Mesenchymal stem cell (in vitro differentiated cells and primary cell): ENCODE results near the gene LENEP.

Experiments
- DNase-seq: peaks from one replicate; pipeline ENCODE4 v3.0.0-alpha.2; 2013
- H2AFZ ChIP-seq: one replicate; pipeline ENCODE4 v1.6.1; 2013; ENCODE audit warnings: low read depth, mild to moderate bottlenecking, control low read depth, inconsistent platforms, low read length, moderate library complexity
- H2AK5ac ChIP-seq: 2 replicates; pipeline ENCODE4 v1.6.1; 2013; ENCODE audit warnings: low read length, moderate library complexity, mild to moderate bottlenecking, inconsistent platforms; ENCODE audit not compliant: severe bottlenecking
- H2BK120ac ChIP-seq: one replicate; pipeline ENCODE4 v1.6.1; 2013; ENCODE audit warnings: low read depth, mild to moderate bottlenecking, inconsistent platforms, low read length, moderate library complexity
- H2BK12ac ChIP-seq, 2 experiments: one replicate each; pipeline ENCODE4 v1.6.1; 2013; ENCODE audit warnings: inconsistent platforms in 2 of 2, low read length in 2 of 2, mild to moderate bottlenecking in 2 of 2, moderate library complexity in 2 of 2, control low read depth in 1 of 2
- H2BK15ac ChIP-seq: one replicate; pipeline ENCODE4 v1.6.1; 2013; ENCODE audit warnings: mild to moderate bottlenecking, low read depth, inconsistent platforms; ENCODE audit not compliant: poor library complexity, severe bottlenecking
- H2BK5ac ChIP-seq: 2 replicates; pipeline ENCODE4 v1.6.1; 2013; ENCODE audit warnings: low read depth, mild to moderate bottlenecking, low read length, control low read depth, inconsistent platforms; ENCODE audit not compliant: poor library complexity, severe bottlenecking
- H3K14ac ChIP-seq, 2 experiments: one replicate each; pipeline ENCODE4 v1.6.1; 2013; ENCODE audit warnings: inconsistent platforms in 2 of 2, low read length in 2 of 2, control low read depth in 1 of 2, mild to moderate bottlenecking in 1 of 2, moderate library complexity in 1 of 2
- H3K18ac ChIP-seq, 2 experiments: one replicate each; pipeline ENCODE4 v1.6.1; 2013; ENCODE audit warnings: inconsistent platforms in 2 of 2, low read length in 2 of 2, control low read depth in 1 of 2, low read depth in 1 of 2, mild to moderate bottlenecking in 1 of 2
- H3K23ac ChIP-seq, 2 experiments: one replicate each; pipeline ENCODE4 v1.6.1; 2013; ENCODE audit warnings: inconsistent platforms in 2 of 2, low read length in 2 of 2, mild to moderate bottlenecking in 2 of 2, moderate library complexity in 2 of 2, control low read depth in 1 of 2
- H3K27ac ChIP-seq: 2 replicates; pipeline ENCODE4 v1.5.1; 2013; ENCODE audit warnings: mild to moderate bottlenecking, moderate library complexity, low read length, control low read depth, inconsistent platforms; ENCODE audit not compliant: poor library complexity, severe bottlenecking
- H3K27me3 ChIP-seq, 2 experiments: 2 replicates each; pipeline versions ENCODE4 v1.6.1 to v1.7.0; 2013; ENCODE audit warnings: low read length in 2 of 2, mild to moderate bottlenecking in 2 of 2, moderate library complexity in 2 of 2, control low read depth in 1 of 2, inconsistent platforms in 1 of 2; ENCODE audit not compliant: control insufficient read depth in 1 of 2, insufficient read depth in 1 of 2
- H3K36me3 ChIP-seq, 2 experiments: 2 replicates each; pipeline versions ENCODE4 v1.6.1 to v1.7.0; 2013; ENCODE audit warnings: low read length in 2 of 2, control low read depth in 1 of 2, inconsistent platforms in 1 of 2, low read depth in 1 of 2, mild to moderate bottlenecking in 1 of 2; ENCODE audit not compliant: insufficient read depth in 2 of 2, control insufficient read depth in 1 of 2
- H3K4ac ChIP-seq, 2 experiments: one replicate each; pipeline ENCODE4 v1.6.1; 2013; ENCODE audit warnings: inconsistent platforms in 2 of 2, low read length in 2 of 2, mild to moderate bottlenecking in 2 of 2, moderate library complexity in 2 of 2, control low read depth in 1 of 2, low read depth in 1 of 2
- H3K4me1 ChIP-seq: 2 replicates; pipeline ENCODE4 v1.6.1; 2013; ENCODE audit warnings: low read depth, low read length, control low read depth; ENCODE audit not compliant: control insufficient read depth, insufficient read depth
- H3K4me2 ChIP-seq: 2 replicates; pipeline ENCODE4 v1.6.1; 2013; ENCODE audit warnings: low read length, mild to moderate bottlenecking, inconsistent platforms; ENCODE audit not compliant: poor library complexity, severe bottlenecking
- H3K4me3 ChIP-seq, 2 experiments: 2 replicates each; pipeline versions ENCODE4 v1.5.1 to v1.7.0; 2013; ENCODE audit warnings: low read length in 2 of 2, mild to moderate bottlenecking in 2 of 2, control low read depth in 1 of 2, low read depth in 1 of 2; ENCODE audit not compliant: insufficient read depth in 1 of 2
- H3K79me1 ChIP-seq: replicated peaks from 2 replicates; pipeline ENCODE4 v1.6.1; 2013; ENCODE audit warnings: mild to moderate bottlenecking, control low read depth, low read length, inconsistent platforms; ENCODE audit not compliant: poor library complexity, severe bottlenecking
- H3K9ac ChIP-seq: 2 replicates; pipeline ENCODE4 v1.7.0; 2013; ENCODE audit warnings: mild to moderate bottlenecking, low read length, moderate library complexity
- H3K9me3 ChIP-seq: 2 replicates; pipeline ENCODE4 v1.7.0; 2013; ENCODE audit warnings: mild to moderate bottlenecking, low read length; ENCODE audit not compliant: control insufficient read depth
- H4K8ac ChIP-seq: one replicate; pipeline ENCODE4 v1.6.1; 2013; ENCODE audit warnings: inconsistent platforms, mild to moderate bottlenecking, low read length, moderate library complexity
- H4K91ac ChIP-seq: one replicate; pipeline ENCODE4 v1.6.1; 2013; ENCODE audit warnings: mild to moderate bottlenecking, low read length, inconsistent platforms
- WGBS: methylation state at CpG from one replicate; pipeline ENCODE4 v1.1.7; 2013; ENCODE audit warnings: mixed read lengths; 5-methylcytosine and 5-hydroxymethylcytosine counted together

The LENEP gene

GRCh38 chr1:154957091-154957657 lies 36.2 kb upstream of the LENEP start:
- 37% methylated on average over 6 of the region's 9 CpGs for whole genome bisulfite sequencing
- Histone ChIP-seq H3K23ac (no peak overlapping the region), H3K4me3 (peak overlapping the region in 1 of 2 experiments; percentile 90)

GRCh38 chr1:154958036-154958435 lies 35.4 kb upstream of the LENEP start:
- H3K79me1 ChIP-seq: peaks cover 39% of the 10 kb centered on the region
- no peak overlapping the region for H2BK5ac ChIP-seq
- H3K23ac ChIP-seq: no peak overlapping the region
- no peak overlapping the region for H4K8ac ChIP-seq
- no peaks in the 10 kb centered on the region for H3K9me3 ChIP-seq
- H3K4me1 ChIP-seq: peaks cover 28% of the 10 kb centered on the region
- H3K27ac ChIP-seq: no peak overlapping the region
- H3K9ac ChIP-seq: peak overlapping the region; percentile 97
- no peak overlapping the region for H3K4me2 ChIP-seq
- no peak overlapping the region for H3K18ac ChIP-seq
- no peak overlapping the region for H2AFZ ChIP-seq
- H3K36me3 ChIP-seq: peaks cover 23 to 26% of the 10 kb centered on the region in 2 experiments
- no peak overlapping the region for H2AK5ac ChIP-seq
- no peak overlapping the region for H3K14ac ChIP-seq
- WGBS: no CpG with 5 or more reads among the region's 2 CpGs
- H3K4ac ChIP-seq: no peak overlapping the region
- H3K4me3 ChIP-seq: no peak overlapping the region
- H2BK12ac ChIP-seq: no peak overlapping the region
- H4K91ac ChIP-seq: no peak overlapping the region
- no peaks in the 10 kb centered on the region for H3K27me3 ChIP-seq
- H2BK120ac ChIP-seq: no peak overlapping the region
- H2BK15ac ChIP-seq: no peak overlapping the region
- no peak for DNase-seq

More at GRCh38 chr1:154957091-154957657, 36.2 kb upstream of the LENEP start:
- Histone ChIP-seq H3K27ac (no peak overlapping the region), H3K9me3 (no peaks in the 10 kb centered on the region), H3K4ac (no peak overlapping the region), H3K36me3 (peaks cover 21 to 23% of the 10 kb centered on the region in 2 experiments), H3K14ac (no peak overlapping the region), H3K79me1 (peaks cover 48% of the 10 kb centered on the region), H2BK15ac (no peak overlapping the region), H3K4me2 (no peak overlapping the region), H2AK5ac (no peak overlapping the region), H4K91ac (no peak overlapping the region), H3K9ac (peak overlapping the region; percentile 97), H2BK5ac (no peak overlapping the region), H4K8ac (no peak overlapping the region), H2BK12ac (no peak overlapping the region), H3K18ac (no peak overlapping the region), H3K4me1 (peaks cover 27% of the 10 kb centered on the region), H2BK120ac (no peak overlapping the region), H2AFZ (no peak overlapping the region), H3K27me3 (no peaks in the 10 kb centered on the region)
- no peak for DNase-seq

GRCh38 chr1:154958681-154959425 lies 34.5 kb upstream of the LENEP start:
- no peak overlapping the region for H3K23ac ChIP-seq
- no peak for DNase-seq
- H3K4me3 ChIP-seq: no peak overlapping the region
- H2BK5ac ChIP-seq: no peak overlapping the region
- H3K36me3 ChIP-seq: peaks cover 31 to 34% of the 10 kb centered on the region in 2 experiments
- H4K91ac ChIP-seq: no peak overlapping the region
- no peak overlapping the region for H3K4me2 ChIP-seq
- H3K27ac ChIP-seq: no peak overlapping the region
- peak overlapping the region; percentile 8 for H3K9ac ChIP-seq
- no peaks in the 10 kb centered on the region for H3K27me3 ChIP-seq
- no peak overlapping the region for H3K18ac ChIP-seq
- H2BK120ac ChIP-seq: no peak overlapping the region
- H3K4me1 ChIP-seq: peaks cover 25% of the 10 kb centered on the region
- no peak overlapping the region for H3K14ac ChIP-seq
- H4K8ac ChIP-seq: no peak overlapping the region
- no peak overlapping the region for H2AK5ac ChIP-seq
- WGBS: 97% methylated on average over 15 of the region's 16 CpGs
- H2BK12ac ChIP-seq: no peak overlapping the region
- H2BK15ac ChIP-seq: no peak overlapping the region
- H3K4ac ChIP-seq: no peak overlapping the region
- H2AFZ ChIP-seq: no peak overlapping the region
- H3K9me3 ChIP-seq: no peaks in the 10 kb centered on the region
- peaks cover 32% of the 10 kb centered on the region for H3K79me1 ChIP-seq

GRCh38 chr1:154959426-154959780 lies 34.0 kb upstream of the LENEP start:
- Histone ChIP-seq H2AFZ (no peak overlapping the region), H2AK5ac (no peak overlapping the region), H3K9ac (no peak overlapping the region), H2BK12ac (no peak overlapping the region), H3K27ac (no peak overlapping the region), H3K4me3 (no peak overlapping the region), H2BK120ac (no peak overlapping the region), H3K9me3 (no peaks in the 10 kb centered on the region), H3K14ac (no peak overlapping the region), H4K8ac (no peak overlapping the region), H3K18ac (no peak overlapping the region), H3K36me3 (peaks cover 37 to 40% of the 10 kb centered on the region in 2 experiments), H4K91ac (no peak overlapping the region), H2BK15ac (no peak overlapping the region), H3K79me1 (peaks cover 27% of the 10 kb centered on the region), H3K23ac (no peak overlapping the region), H3K4me2 (no peak overlapping the region), H2BK5ac (no peak overlapping the region), H3K27me3 (no peaks in the 10 kb centered on the region), H3K4ac (no peak overlapping the region), H3K4me1 (peaks cover 25% of the 10 kb centered on the region)
- WGBS: 97% methylated on average over 6 of the region's 7 CpGs
- no peak for DNase-seq
